GM23248 (cell line): ENCODE measurements around the gene C1QTNF9. TPM values are rescaled to one million over a fixed set of nuclear protein-coding genes. Genes with fewer than 3 reads are reported as not detected.

Experiments used
- DNase-seq: peaks from one replicate; pipeline ENCODE4 v3.0.0-alpha.2; 2015
- H2AFZ ChIP-seq: fragments of 200-600 bp; sonication (generic); 2 replicates; pipeline ENCODE4 v1.6.1; 2016; ENCODE audit warnings: antibody characterized with exemption
- H3F3A ChIP-seq: fragments of 200-600 bp; sonication (generic); 2 replicates; pipeline ENCODE4 v1.6.1; 2016; ENCODE audit warnings: mild to moderate bottlenecking, antibody characterized with exemption, mixed run types; ENCODE audit not compliant: insufficient read depth
- H3K27ac ChIP-seq: fragments of 200-600 bp; sonication (generic); 2 replicates; pipeline ENCODE4 v1.5.1; 2016; ENCODE audit warnings: mild to moderate bottlenecking
- H3K27me3 ChIP-seq: fragments of 200-600 bp; sonication (generic); replicated peaks from 2 replicates; pipeline ENCODE4 v1.6.1; 2016; ENCODE audit warnings: mild to moderate bottlenecking; ENCODE audit not compliant: insufficient read depth
- H3K36me3 ChIP-seq: fragments of 200-600 bp; sonication (generic); 2 replicates; pipeline ENCODE4 v1.6.1; 2016; ENCODE audit warnings: low read depth, mild to moderate bottlenecking
- H3K4me1 ChIP-seq: fragments of 200-600 bp; sonication (generic); 2 replicates; pipeline ENCODE4 v1.6.1; 2016; ENCODE audit warnings: mild to moderate bottlenecking; ENCODE audit not compliant: insufficient read depth
- H3K4me2 ChIP-seq: fragments of 200-600 bp; sonication (generic); one replicate; pipeline ENCODE4 v1.6.1; 2016; ENCODE audit warnings: mild to moderate bottlenecking; ENCODE audit not compliant: unreplicated experiment
- H3K4me3 ChIP-seq: fragments of 200-600 bp; sonication (generic); 2 replicates; pipeline ENCODE4 v1.5.1; 2016; ENCODE audit warnings: mild to moderate bottlenecking
- H3K79me2 ChIP-seq: fragments of 200-600 bp; sonication (generic); 2 replicates; pipeline ENCODE4 v1.6.1; 2016; ENCODE audit warnings: mild to moderate bottlenecking; ENCODE audit not compliant: insufficient read depth
- H3K9ac ChIP-seq: fragments of 200-600 bp; sonication (generic); 2 replicates; pipeline ENCODE4 v1.6.1; 2016; ENCODE audit warnings: mild to moderate bottlenecking
- H3K9me2 ChIP-seq: fragments of 200-600 bp; sonication (generic); 2 replicates; pipeline ENCODE4 v1.6.1; 2016; ENCODE audit warnings: mixed run types, mild to moderate bottlenecking, moderate library complexity; ENCODE audit not compliant: insufficient read depth
- H3K9me3 ChIP-seq: fragments of 200-600 bp; sonication (generic); one replicate; pipeline ENCODE4 v1.6.1; 2017; ENCODE audit warnings: low read depth
- H4K20me1 ChIP-seq: fragments of 200-600 bp; sonication (generic); 2 replicates; pipeline ENCODE4 v1.6.0; 2016; ENCODE audit not compliant: insufficient read depth
- EZH2 ChIP-seq: fragments of 200-600 bp; sonication (generic); IDR thresholded peaks from 2 replicates; pipeline ENCODE4 v1.6.1; 2018; ENCODE audit warnings: antibody characterized with exemption, mild to moderate bottlenecking; ENCODE audit not compliant: insufficient read depth, poor library complexity, severe bottlenecking
- EZH2phosphoT487 ChIP-seq: fragments of 200-600 bp; sonication (generic); IDR thresholded peaks from 2 replicates; pipeline ENCODE4 v1.6.1; 2018; ENCODE audit warnings: antibody characterized with exemption, moderate library complexity, mild to moderate bottlenecking, low read depth; ENCODE audit not compliant: insufficient read depth
- WGBS, 2 experiments: methylation state at CpG; one replicate each; pipeline ENCODE4 v1.1.6; 2015 to 2017; ENCODE audit warnings: low lambda C conversion rate in 2 of 2, low coverage in 1 of 2; ENCODE audit errors: missing lambda C conversion rate in 2 of 2; 5-methylcytosine and 5-hydroxymethylcytosine counted together
- in situ Hi-C: fragments of 300-500 bp; cut with MboI; formaldehyde crosslinking; loops from 2 replicates; pipeline ENCODE4 v1.15.0; 2020
- polyA plus RNA-seq: library from polyadenylated mRNA; unstranded; fragments of >200 nt; fragmentation: Nextera tagmentation; extraction: Ambion mirVana; gene quantifications from 2 replicates; pipeline ENCODE4 v1.2.1, GENCODE V29; 2016
- total RNA-seq: library from RNA; depleted of rRNA; stranded (reverse); fragments of >200 nt; shearing (Covaris generic); gene quantifications from 2 replicates; pipeline ENCODE4 v1.2.3, GENCODE V29; 2014

Gene C1QTNF9
- total and polyA plus RNA-seq, 2 experiments from 2014 or later = 0.10 TPM; not detected in 1

- H3K4me2 ChIP-seq = no peak overlapping the region
- no peak for DNase-seq
- in situ Hi-C loops = no loop called here
- no peaks in the 10 kb centered on the region for H3K9me3 ChIP-seq
- H3K4me1 ChIP-seq = no peaks in the 10 kb centered on the region
- no peaks in the 10 kb centered on the region for H3K79me2 ChIP-seq
- no peak overlapping the region for H3K27ac ChIP-seq
- WGBS, 2 experiments = 90 to 97% methylated on average over 15 to 16 of the region's 16 CpGs
- H4K20me1 ChIP-seq = no peaks in the 10 kb centered on the region
- H2AFZ ChIP-seq = no peak overlapping the region
- no peaks in the 10 kb centered on the region for H3K27me3 ChIP-seq
- H3K4me3 ChIP-seq = no peak overlapping the region
- H3K36me3 ChIP-seq = no peaks in the 10 kb centered on the region
- H3K9ac ChIP-seq = no peak overlapping the region
- no peaks in the 10 kb centered on the region for H3F3A ChIP-seq
- H3K9me2 ChIP-seq = no peaks in the 10 kb centered on the region
- no peak for TF ChIP-seq EZH2phosphoT487
- TF ChIP-seq EZH2 = no peak
Measured at GRCh38 chr13:24299488-24300114, 9.8 kb upstream of the C1QTNF9 start.

- no peak overlapping the region for H3K27ac ChIP-seq
- H3K9ac ChIP-seq = no peak overlapping the region
- no peak overlapping the region for H3K4me3 ChIP-seq
- no peaks in the 10 kb centered on the region for H3K9me2 ChIP-seq
- no peak overlapping the region for H3K4me2 ChIP-seq
- no peak overlapping the region for H2AFZ ChIP-seq
- no peaks in the 10 kb centered on the region for H3K36me3 ChIP-seq
- no peaks in the 10 kb centered on the region for H3K79me2 ChIP-seq
- H3K9me3 ChIP-seq = no peaks in the 10 kb centered on the region
- in situ Hi-C loops = no loop called here
- peaks cover 5% of the 10 kb centered on the region; the same call in 1 of the 2 replicates for H3F3A ChIP-seq
- 86 to 88% methylated on average over 12 of the region's 12 CpGs for WGBS, 2 experiments
- no peak for DNase-seq
- no peak for TF ChIP-seq EZH2
- TF ChIP-seq EZH2phosphoT487 = no peak
- H3K4me1 ChIP-seq = peaks cover 4% of the 10 kb centered on the region; the same call in 1 of the 2 replicates
- H3K27me3 ChIP-seq = no peaks in the 10 kb centered on the region
- no peaks in the 10 kb centered on the region for H4K20me1 ChIP-seq
Measured at GRCh38 chr13:24301434-24301833, 7.9 kb upstream of the C1QTNF9 start.

- H3K9me2 ChIP-seq = no peaks in the 10 kb centered on the region
- H3K27ac ChIP-seq = no peak overlapping the region
- no peak overlapping the region for H3K9ac ChIP-seq
- H3K27me3 ChIP-seq = no peaks in the 10 kb centered on the region
- 86 to 88% methylated on average over 7 of the region's 7 CpGs for WGBS, 2 experiments
- H3K9me3 ChIP-seq = no peaks in the 10 kb centered on the region
- H3K4me1 ChIP-seq = peaks cover 8% of the 10 kb centered on the region; the same call in 1 of the 2 replicates
- peaks cover 5% of the 10 kb centered on the region; the same call in 1 of the 2 replicates for H3F3A ChIP-seq
- H3K36me3 ChIP-seq = no peaks in the 10 kb centered on the region
- in situ Hi-C loops = no loop called here
- no peaks in the 10 kb centered on the region for H4K20me1 ChIP-seq
- no peak overlapping the region for H3K4me3 ChIP-seq
- no peak for TF ChIP-seq EZH2
- no peak for TF ChIP-seq EZH2phosphoT487
- no peaks in the 10 kb centered on the region for H3K79me2 ChIP-seq
- H3K4me2 ChIP-seq = no peak overlapping the region
- no peak for DNase-seq
- H2AFZ ChIP-seq = no peak overlapping the region
Measured at GRCh38 chr13:24301911-24302310, 7.5 kb upstream of the C1QTNF9 start.

- in situ Hi-C loops = no loop called here
- H3F3A ChIP-seq = peaks cover 5% of the 10 kb centered on the region; the same call in 1 of the 2 replicates
- DNase-seq = no peak
- no peaks in the 10 kb centered on the region for H3K9me3 ChIP-seq
- 95 to 100% methylated on average over 5 of the region's 5 CpGs for WGBS, 2 experiments
- H3K36me3 ChIP-seq = no peaks in the 10 kb centered on the region
- no peak overlapping the region for H2AFZ ChIP-seq
- TF ChIP-seq EZH2phosphoT487 = no peak
- TF ChIP-seq EZH2 = no peak
- no peaks in the 10 kb centered on the region for H4K20me1 ChIP-seq
- H3K79me2 ChIP-seq = no peaks in the 10 kb centered on the region
- H3K9me2 ChIP-seq = no peaks in the 10 kb centered on the region
- H3K27me3 ChIP-seq = no peaks in the 10 kb centered on the region
- no peak overlapping the region for H3K4me3 ChIP-seq
- H3K4me1 ChIP-seq = peaks cover 8% of the 10 kb centered on the region; the same call in 1 of the 2 replicates
- no peak overlapping the region for H3K27ac ChIP-seq
- no peak overlapping the region for H3K9ac ChIP-seq
- no peak overlapping the region for H3K4me2 ChIP-seq
Measured at GRCh38 chr13:24304620-24305019, 4.8 kb upstream of the C1QTNF9 start.
